ENCODE data around the gene ACMSD. TPM values are rescaled to one million over a fixed set of nuclear protein-coding genes. Genes with fewer than 3 reads are reported as not detected.

Gene ACMSD
- total RNA-seq, 1 donor from 2014 or later = not detected

GRCh38 chr2:134875309-134875708 is 36.9 kb downstream of the ACMSD start:
- H3K4me3 ChIP-seq (ENCODE audit: low read depth, low read length) = no peak overlapping the region
- H3K27me3 ChIP-seq (ENCODE audit: control insufficient read depth, insufficient read depth, low read length) = no peaks in the 10 kb centered on the region
- FAIRE-seq = no peak
- DNase-seq (ENCODE audit: low read depth) = no peak
- H3K36me3 ChIP-seq (ENCODE audit: control insufficient read depth, insufficient read depth, low read length) = no peaks in the 10 kb centered on the region
- no peak for TF ChIP-seq CTCF (IDR thresholded peaks at IDR 0.05; ENCODE audit: insufficient read depth, low read length, severe bottlenecking)

GRCh38 chr2:134882773-134883172 is 44.4 kb downstream of the ACMSD start:
- no peak for DNase-seq (ENCODE audit: low read depth)
- FAIRE-seq = no peak

GRCh38 chr2:134883552-134884293 is 45.3 kb downstream of the ACMSD start:
- DNase-seq (ENCODE audit: low read depth) = no peak
- H3K27me3 ChIP-seq (ENCODE audit: control insufficient read depth, insufficient read depth, low read length) = no peaks in the 10 kb centered on the region
- no peak overlapping the region for H3K4me3 ChIP-seq (ENCODE audit: low read depth, low read length)
- TF ChIP-seq CTCF (IDR thresholded peaks at IDR 0.05; ENCODE audit: insufficient read depth, low read length, severe bottlenecking) = no peak
- no peaks in the 10 kb centered on the region for H3K36me3 ChIP-seq (ENCODE audit: control insufficient read depth, insufficient read depth, low read length)
- FAIRE-seq = no peak

More at GRCh38 chr2:134882773-134883172, 44.4 kb downstream of the ACMSD start:
- Histone ChIP-seq H3K4me3 (ENCODE audit: low read depth, low read length) (no peak overlapping the region), H3K36me3 (ENCODE audit: control insufficient read depth, insufficient read depth, low read length) (no peaks in the 10 kb centered on the region), H3K27me3 (ENCODE audit: control insufficient read depth, insufficient read depth, low read length) (no peaks in the 10 kb centered on the region)
- no peak for TF ChIP-seq CTCF (IDR thresholded peaks at IDR 0.05; ENCODE audit: insufficient read depth, low read length, severe bottlenecking)

- no peaks in the 10 kb centered on the region for H3K27me3 ChIP-seq (ENCODE audit: control insufficient read depth, insufficient read depth, low read length)
- no peak for DNase-seq (ENCODE audit: low read depth)
- no peaks in the 10 kb centered on the region for H3K36me3 ChIP-seq (ENCODE audit: control insufficient read depth, insufficient read depth, low read length)
- no peak for FAIRE-seq
- H3K4me3 ChIP-seq (ENCODE audit: low read depth, low read length) = no peak overlapping the region
- TF ChIP-seq CTCF (IDR thresholded peaks at IDR 0.05; ENCODE audit: insufficient read depth, low read length, severe bottlenecking) = no peak
Measured at GRCh38 chr2:134884435-134884834, 46.0 kb downstream of the ACMSD start.

- no peak overlapping the region for H3K4me3 ChIP-seq (ENCODE audit: low read depth, low read length)
- no peaks in the 10 kb centered on the region for H3K36me3 ChIP-seq (ENCODE audit: control insufficient read depth, insufficient read depth, low read length)
- DNase-seq (ENCODE audit: low read depth) (no peak), FAIRE-seq (no peak)
- no peak for TF ChIP-seq CTCF (IDR thresholded peaks at IDR 0.05; ENCODE audit: insufficient read depth, low read length, severe bottlenecking)
- no peaks in the 10 kb centered on the region for H3K27me3 ChIP-seq (ENCODE audit: control insufficient read depth, insufficient read depth, low read length)
Measured at GRCh38 chr2:134892282-134893035, 54.0 kb downstream of the ACMSD start.
